Kidney epithelial cell (primary cell): ENCODE measurements around the gene SLC35E4. TPM values are rescaled to one million over a fixed set of nuclear protein-coding genes. Genes with fewer than 3 reads are reported as not detected.
"Not testable (repeated sequence)": the region's sequence is repeated elsewhere in the genome, so short reads cannot be mapped to it uniquely, and the experiment has no call there.

Source experiments
- DNase-seq: peaks from one replicate; pipeline ENCODE4 v3.0.0-alpha.2; 2010; ENCODE audit warnings: low read depth
- H3K27me3 ChIP-seq: 2 replicates; pipeline ENCODE4 v1.6.0; 2011; ENCODE audit warnings: low read length; ENCODE audit not compliant: control insufficient read depth, insufficient read depth
- H3K36me3 ChIP-seq: 2 replicates; pipeline ENCODE4 v1.5.1; 2011; ENCODE audit warnings: low read length; ENCODE audit not compliant: control insufficient read depth, insufficient read depth
- H3K4me3 ChIP-seq: 2 replicates; pipeline ENCODE4 v1.5.1; 2011; ENCODE audit warnings: low read depth, mild to moderate bottlenecking, control low read depth, low read length
- CTCF ChIP-seq: IDR thresholded peaks from 2 replicates; pipeline ENCODE4 v1.5.1; 2011; ENCODE audit warnings: mild to moderate bottlenecking, moderate library complexity, low read length, control low read depth, inconsistent platforms; ENCODE audit not compliant: insufficient read depth, poor library complexity, severe bottlenecking
- total RNA-seq: library from RNA; depleted of rRNA; stranded (reverse); fragments of >200 nt; gene quantifications from 2 replicates; pipeline ENCODE4 v1.2.3, GENCODE V29; 2015

The SLC35E4 gene
- 8.3 and 14.9 TPM in 2 replicates for total RNA-seq

- no peaks in the 10 kb centered on the region for H3K27me3 ChIP-seq
- H3K36me3 ChIP-seq = no peaks in the 10 kb centered on the region
- peak within 1 kb of the TSS; percentile 52 for H3K4me3 ChIP-seq
- peak; percentile 41 for TF ChIP-seq CTCF
- peak; percentile 12 for DNase-seq
These were observed at the start of gene SLC35E4 for GRCh38 chr22:30635273-30636225. Gene SLC35E4 (plus strand): TSS chr22:30635781. CDS start chr22:30636451, 670 bp downstream.

- Histone ChIP-seq H3K27me3 (no peaks in the 10 kb centered on the region), H3K36me3 (peaks cover 13% of the 10 kb centered on the region), H3K4me3 (no peak overlapping the region)
- no peak for TF ChIP-seq CTCF
- DNase-seq = no peak
These were observed 49.2 kb upstream of the SLC35E4 start for GRCh38 chr22:30586414-30586813.

GRCh38 chr22:30591191-30591587, 44.4 kb upstream of the SLC35E4 start:
- Histone ChIP-seq H3K36me3 (peaks cover 3% of the 10 kb centered on the region), H3K4me3 (peak overlapping the region; percentile 92), H3K27me3 (no peaks in the 10 kb centered on the region)
- no peak for DNase-seq
- no peak for TF ChIP-seq CTCF

GRCh38 chr22:30591588-30592359, 43.8 kb upstream of the SLC35E4 start, which contains the start of gene PES1:
Gene PES1 (minus strand): TSS chr22:30591910. CDS start chr22:30591833, 77 bp downstream.
- peak; percentile 97 for DNase-seq
- Histone ChIP-seq H3K27me3 (no peaks in the 10 kb centered on the region), H3K4me3 (peak within 1 kb of the TSS; percentile 92), H3K36me3 (peaks cover 3% of the 10 kb centered on the region)
- no peak for TF ChIP-seq CTCF

- DNase-seq, H3K36me3 ChIP-seq, H3K27me3 ChIP-seq: not testable (repeated sequence)
- H3K4me3 ChIP-seq = peak overlapping the region; percentile 4
These were observed 43.2 kb upstream of the SLC35E4 start for GRCh38 chr22:30592360-30592713.

GRCh38 chr22:30596199-30596598, 39.4 kb upstream of the SLC35E4 start:
- Histone ChIP-seq H3K27me3 (no peaks in the 10 kb centered on the region), H3K36me3 (no peaks in the 10 kb centered on the region), H3K4me3 (no peak overlapping the region)
- DNase-seq = no peak
- TF ChIP-seq CTCF = no peak
